ENCODE data around the gene SYDE2. TPM values are rescaled to one million over a fixed set of nuclear protein-coding genes. Genes with fewer than 3 reads are reported as not detected.
"Not testable (repeated sequence)": the region's sequence is repeated elsewhere in the genome, so short reads cannot be mapped to it uniquely, and the experiment has no call there.

Gene SYDE2
- total RNA-seq, 1 experiment from 2014 or later, result 10.9 TPM

DNA sequence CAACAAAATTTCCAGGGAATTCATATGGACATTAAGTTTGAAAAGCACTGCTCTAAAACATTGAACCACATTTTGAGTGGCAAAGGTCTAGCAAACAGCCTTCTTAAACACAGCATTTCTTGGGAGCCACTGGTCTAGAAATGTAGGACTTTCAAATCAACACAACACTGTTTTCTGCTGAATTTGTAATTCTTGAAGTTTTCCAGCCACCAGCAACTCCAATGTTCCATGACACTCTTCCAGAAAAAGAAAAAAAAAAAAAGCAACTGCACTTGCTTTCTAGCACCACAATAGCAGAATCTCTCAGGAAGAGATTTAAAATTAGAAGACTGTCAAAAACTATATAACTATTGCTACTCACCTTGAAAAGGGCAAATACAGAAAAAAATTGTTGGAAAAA, 4.5 kb downstream of the SYDE2 start:
- Histone ChIP-seq H3K27ac (ENCODE audit: low read depth, low read length, poor library complexity, severe bottlenecking) (no peak overlapping the region), H3K9me3 (ENCODE audit: low read depth, low read length, poor library complexity, severe bottlenecking) (no peaks in the 10 kb centered on the region), H3K36me3 (ENCODE audit: insufficient read depth, low read length, poor library complexity, severe bottlenecking) (no peaks in the 10 kb centered on the region), H3K4me1 (ENCODE audit: insufficient read depth, low read length, poor library complexity, severe bottlenecking) (peaks cover 23% of the 10 kb centered on the region), H3K4me3 (ENCODE audit: low read depth, low read length, poor library complexity, severe bottlenecking) (no peak overlapping the region), H3K27me3 (replicated peaks; ENCODE audit: insufficient read depth, low read depth, low read length, poor library complexity) (no peaks in the 10 kb centered on the region)
- CTCF ChIA-PET, result no interaction called here
- TF ChIP-seq, protein P1, sequence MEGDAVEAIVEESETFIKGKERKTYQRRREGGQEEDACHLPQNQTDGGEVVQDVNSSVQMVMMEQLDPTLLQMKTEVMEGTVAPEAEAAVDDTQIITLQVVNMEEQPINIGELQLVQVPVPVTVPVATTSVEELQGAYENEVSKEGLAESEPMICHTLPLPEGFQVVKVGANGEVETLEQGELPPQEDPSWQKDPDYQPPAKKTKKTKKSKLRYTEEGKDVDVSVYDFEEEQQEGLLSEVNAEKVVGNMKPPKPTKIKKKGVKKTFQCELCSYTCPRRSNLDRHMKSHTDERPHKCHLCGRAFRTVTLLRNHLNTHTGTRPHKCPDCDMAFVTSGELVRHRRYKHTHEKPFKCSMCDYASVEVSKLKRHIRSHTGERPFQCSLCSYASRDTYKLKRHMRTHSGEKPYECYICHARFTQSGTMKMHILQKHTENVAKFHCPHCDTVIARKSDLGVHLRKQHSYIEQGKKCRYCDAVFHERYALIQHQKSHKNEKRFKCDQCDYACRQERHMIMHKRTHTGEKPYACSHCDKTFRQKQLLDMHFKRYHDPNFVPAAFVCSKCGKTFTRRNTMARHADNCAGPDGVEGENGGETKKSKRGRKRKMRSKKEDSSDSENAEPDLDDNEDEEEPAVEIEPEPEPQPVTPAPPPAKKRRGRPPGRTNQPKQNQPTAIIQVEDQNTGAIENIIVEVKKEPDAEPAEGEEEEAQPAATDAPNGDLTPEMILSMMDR (conservative IDR thresholded peaks at IDR 0.05; ENCODE audit: low read depth, low read length), result no peak
- no peak for TF ChIP-seq EZH2 (IDR thresholded peaks at IDR 0.05; ENCODE audit: borderline replicate concordance, low read depth, low read length, poor library complexity, severe bottlenecking)
- no peak for DNase-seq (ENCODE audit: low spot score)
- BruUV-seq (replicated peaks), result no TSS peak
- POLR2A ChIA-PET (ENCODE audit: low non-redundant PET), result no interaction called here
- intact Hi-C loops (cut with micrococcal nuclease; ENCODE audit: unreplicated experiment), result no loop called here

DNA sequence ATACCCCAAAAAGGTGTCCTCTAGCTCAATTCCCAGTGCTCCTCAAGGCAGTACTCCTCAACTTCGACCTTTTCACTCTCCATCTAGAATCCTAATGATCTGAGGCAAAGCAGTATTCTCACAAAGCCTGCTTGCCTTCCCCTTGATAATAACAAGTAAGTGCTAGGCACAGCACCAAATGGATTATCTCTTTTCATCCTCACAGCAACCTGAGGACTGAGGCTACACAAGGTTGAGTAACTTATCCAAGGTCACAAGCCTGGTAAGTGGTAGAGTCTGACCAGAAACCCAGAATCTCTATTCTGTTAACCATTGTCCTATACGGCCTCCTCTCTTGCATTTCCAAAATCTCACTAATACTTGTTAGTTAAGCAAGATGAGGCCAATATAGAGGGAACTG, 5.1 kb downstream of the SYDE2 start:
- H3K27ac ChIP-seq (ENCODE audit: low read depth, low read length, poor library complexity, severe bottlenecking), result no peak overlapping the region
- DNase-seq (ENCODE audit: low spot score), result no peak
- TF ChIP-seq, protein P1 (conservative IDR thresholded peaks at IDR 0.05; ENCODE audit: low read depth, low read length), result no peak
- TF ChIP-seq EZH2 (IDR thresholded peaks at IDR 0.05; ENCODE audit: borderline replicate concordance, low read depth, low read length, poor library complexity, severe bottlenecking), result no peak
- no peaks in the 10 kb centered on the region for H3K36me3 ChIP-seq (ENCODE audit: insufficient read depth, low read length, poor library complexity, severe bottlenecking)
- no peaks in the 10 kb centered on the region for H3K9me3 ChIP-seq (ENCODE audit: low read depth, low read length, poor library complexity, severe bottlenecking)
- no peaks in the 10 kb centered on the region for H3K27me3 ChIP-seq (replicated peaks; ENCODE audit: insufficient read depth, low read depth, low read length, poor library complexity)
- BruUV-seq (replicated peaks), result no TSS peak
- no peak overlapping the region for H3K4me3 ChIP-seq (ENCODE audit: low read depth, low read length, poor library complexity, severe bottlenecking)
- intact Hi-C loops (cut with micrococcal nuclease; ENCODE audit: unreplicated experiment), result no loop called here
- CTCF ChIA-PET, result no interaction called here
- peaks cover 23% of the 10 kb centered on the region for H3K4me1 ChIP-seq (ENCODE audit: insufficient read depth, low read length, poor library complexity, severe bottlenecking)
- POLR2A ChIA-PET (ENCODE audit: low non-redundant PET), result interaction anchor here (0.6 kb wide), 1 partner anchor 169 kb away, joined by 8 read pairs; no protein-coding TSS in a partner anchor

DNA sequence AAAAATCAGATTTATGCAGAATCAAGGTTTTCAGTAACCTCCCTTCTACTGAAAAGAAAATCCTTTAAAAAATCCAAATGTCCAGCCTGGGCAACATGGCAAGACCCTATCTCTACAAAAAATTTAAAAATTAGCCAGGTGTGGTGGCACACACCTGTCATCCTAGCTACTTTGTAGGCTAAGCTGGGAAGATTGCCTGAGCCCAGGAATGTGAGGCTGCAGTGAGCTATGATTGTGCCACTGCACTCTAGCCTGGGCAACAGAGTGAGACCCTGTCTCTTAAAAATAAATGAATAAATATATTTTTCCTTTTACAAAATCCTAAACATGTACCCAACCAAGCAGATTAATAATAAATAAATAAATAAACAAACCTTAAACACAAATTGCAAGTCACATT, 8.7 kb downstream of the SYDE2 start:
- POLR2A ChIA-PET (ENCODE audit: low non-redundant PET), result not testable (repeated sequence)

DNA sequence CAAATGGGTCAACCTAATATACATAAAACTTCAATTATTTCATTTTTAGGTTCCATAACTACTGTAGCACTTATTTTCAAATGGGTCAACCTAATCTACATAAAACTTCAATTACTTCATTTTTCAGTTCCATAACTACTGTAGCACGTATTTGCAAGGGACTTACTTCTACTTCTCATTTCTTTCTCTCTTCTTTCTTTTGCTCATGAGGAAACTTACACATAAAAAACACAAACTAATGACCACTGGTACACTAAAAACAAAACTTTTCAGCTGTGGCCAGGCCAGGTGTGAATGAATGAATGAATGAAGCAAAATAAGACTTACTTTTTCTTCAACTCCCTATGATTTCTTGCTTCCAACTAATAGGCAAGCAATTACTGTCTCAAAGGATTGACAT, 11.7 kb downstream of the SYDE2 start:
- no peak for TF ChIP-seq EZH2 (IDR thresholded peaks at IDR 0.05; ENCODE audit: borderline replicate concordance, low read depth, low read length, poor library complexity, severe bottlenecking)
- TF ChIP-seq, protein P1 (conservative IDR thresholded peaks at IDR 0.05; ENCODE audit: low read depth, low read length), result no peak
- peaks cover 5% of the 10 kb centered on the region for H3K4me1 ChIP-seq (ENCODE audit: insufficient read depth, low read length, poor library complexity, severe bottlenecking)
- peaks cover 7% of the 10 kb centered on the region for H3K36me3 ChIP-seq (ENCODE audit: insufficient read depth, low read length, poor library complexity, severe bottlenecking)
- no peaks in the 10 kb centered on the region for H3K9me3 ChIP-seq (ENCODE audit: low read depth, low read length, poor library complexity, severe bottlenecking)
- ChIA-PET CTCF (interaction anchor here (1.3 kb wide), 1 partner anchor 245 kb away, joined by 4 read pairs; no protein-coding TSS in a partner anchor), POLR2A (ENCODE audit: low non-redundant PET) (no interaction called here)
- no peak overlapping the region for H3K27ac ChIP-seq (ENCODE audit: low read depth, low read length, poor library complexity, severe bottlenecking)
- intact Hi-C loops (cut with micrococcal nuclease; ENCODE audit: unreplicated experiment), result no loop called here
- DNase-seq (ENCODE audit: low spot score), result no peak
- H3K27me3 ChIP-seq (replicated peaks; ENCODE audit: insufficient read depth, low read depth, low read length, poor library complexity), result no peaks in the 10 kb centered on the region
- no TSS peak for BruUV-seq (replicated peaks)
- no peak overlapping the region for H3K4me3 ChIP-seq (ENCODE audit: low read depth, low read length, poor library complexity, severe bottlenecking)

More for the DNA sequence above, 8.7 kb downstream of the SYDE2 start:
- H3K4me3 ChIP-seq (ENCODE audit: low read depth, low read length, poor library complexity, severe bottlenecking); H3K27ac ChIP-seq (ENCODE audit: low read depth, low read length, poor library complexity, severe bottlenecking); H3K9me3 ChIP-seq (ENCODE audit: low read depth, low read length, poor library complexity, severe bottlenecking); H3K27me3 ChIP-seq (replicated peaks; ENCODE audit: insufficient read depth, low read depth, low read length, poor library complexity); BruUV-seq (replicated peaks); intact Hi-C loops (cut with micrococcal nuclease; ENCODE audit: unreplicated experiment); H3K36me3 ChIP-seq (ENCODE audit: insufficient read depth, low read length, poor library complexity, severe bottlenecking); DNase-seq (ENCODE audit: low spot score): not testable (repeated sequence)
- H3K4me1 ChIP-seq (ENCODE audit: insufficient read depth, low read length, poor library complexity, severe bottlenecking), result peaks cover 19% of the 10 kb centered on the region
- CTCF ChIA-PET, result interaction anchor here (0.7 kb wide), 1 partner anchor 34 kb away, joined by 3 read pairs; no protein-coding TSS in a partner anchor

Data from A673 (cell line).